GM18520 (cell line): ENCODE data around the gene FAM153A.
"Not testable (repeated sequence)": the region's sequence is repeated elsewhere in the genome, so short reads cannot be mapped to it uniquely, and the experiment has no call there.

ENCODE experiments used
- ATAC-seq: cut with Tn5 transposase; IDR thresholded peaks from one replicate; pipeline ENCODE4 v1.9.1; 2021; ENCODE audit not compliant: unreplicated experiment

Gene FAM153A

DNA sequence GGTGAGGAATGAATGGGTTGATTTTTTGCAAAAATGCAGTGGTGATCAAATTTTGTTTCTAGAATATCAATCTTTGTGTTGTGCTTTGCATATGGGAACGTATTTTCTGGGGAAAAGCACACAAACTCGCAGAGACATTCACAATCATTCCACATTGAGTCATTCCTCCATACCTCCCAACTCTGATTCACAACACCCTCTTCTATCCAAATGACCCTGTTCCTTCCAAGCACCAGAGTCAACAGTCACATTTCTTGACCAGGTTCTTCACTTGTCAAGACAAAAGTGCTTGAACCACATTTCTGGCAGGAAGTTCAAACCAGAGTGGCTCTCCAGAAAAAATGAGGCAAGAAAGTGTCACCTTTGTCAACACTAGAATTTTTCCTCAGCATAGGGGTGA is 35.3 kb downstream of the FAM153A start:
- not testable (repeated sequence) for ATAC-seq

DNA sequence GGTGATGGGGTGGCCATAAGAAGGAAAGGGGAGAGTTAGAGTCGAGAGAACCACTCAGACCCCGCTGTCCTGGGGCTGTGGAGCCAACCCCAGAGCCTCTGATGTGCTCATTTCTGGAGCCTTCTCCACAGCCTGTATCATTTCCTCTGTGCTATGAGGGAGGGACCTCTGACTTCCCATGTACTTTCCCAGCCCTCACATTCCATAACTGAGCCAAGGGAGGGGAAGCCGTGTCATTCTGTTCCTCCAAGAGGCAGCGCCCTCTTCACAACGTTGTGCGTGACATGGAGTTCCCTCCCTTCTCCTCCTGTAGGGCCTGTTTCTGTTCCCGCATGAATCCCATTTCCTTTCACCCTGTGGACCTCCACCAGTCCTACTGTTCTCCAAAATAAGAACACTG is 57.8 kb downstream of the FAM153A start:
- ATAC-seq, result not testable (repeated sequence)

DNA sequence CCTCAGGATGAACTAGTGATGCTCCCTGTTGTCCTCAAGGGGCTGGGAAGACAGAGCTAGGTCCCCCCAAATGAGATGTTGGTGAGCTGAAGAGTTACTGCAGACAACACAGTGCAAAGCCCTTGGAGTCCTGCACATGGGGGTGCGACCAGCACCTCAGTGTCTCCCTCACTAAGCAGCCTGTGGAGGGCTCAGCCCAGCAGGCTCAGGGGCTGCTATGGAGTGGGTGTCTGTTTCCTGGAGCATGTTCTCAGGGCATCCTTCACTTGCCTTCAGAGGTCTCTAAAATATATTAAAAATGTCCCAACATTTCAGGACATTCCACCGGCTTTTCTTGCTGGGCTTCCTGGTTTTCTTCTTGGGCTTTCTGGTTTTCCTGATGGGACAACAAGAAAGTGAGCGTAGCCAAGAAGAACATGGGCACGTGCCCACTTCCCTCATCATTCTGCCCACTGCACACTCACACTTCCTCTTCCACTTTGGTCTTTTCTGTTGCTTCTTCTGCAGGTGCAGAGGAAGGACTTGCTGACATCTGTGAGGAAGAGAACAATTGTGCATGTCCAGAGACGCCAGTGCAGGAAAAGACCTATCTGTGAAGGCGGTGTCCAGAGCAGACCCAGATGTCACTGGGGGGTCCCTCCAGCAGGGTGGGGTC is 58.7 kb downstream of the FAM153A start:
- not testable (repeated sequence) for ATAC-seq

DNA sequence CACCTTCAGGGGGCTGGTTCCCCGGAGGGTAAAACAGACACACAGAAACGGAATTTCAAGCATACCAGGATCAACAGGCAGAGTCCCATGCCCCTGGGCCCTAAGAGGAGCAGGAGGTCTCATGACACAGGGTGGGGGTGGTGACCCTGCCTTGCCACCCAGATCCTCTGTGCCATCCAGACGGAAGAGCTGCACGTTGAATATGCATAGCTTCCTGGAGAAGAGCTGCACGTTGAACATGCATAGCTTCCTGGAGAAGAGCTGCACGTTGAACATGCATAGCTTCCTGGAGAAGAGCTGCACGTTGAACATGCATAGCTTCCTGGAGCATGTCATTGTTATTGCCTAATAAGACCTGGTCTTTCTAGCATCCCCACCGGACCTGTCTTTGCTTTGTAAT is 59.9 kb downstream of the FAM153A start:
- ATAC-seq, result not testable (repeated sequence)

DNA sequence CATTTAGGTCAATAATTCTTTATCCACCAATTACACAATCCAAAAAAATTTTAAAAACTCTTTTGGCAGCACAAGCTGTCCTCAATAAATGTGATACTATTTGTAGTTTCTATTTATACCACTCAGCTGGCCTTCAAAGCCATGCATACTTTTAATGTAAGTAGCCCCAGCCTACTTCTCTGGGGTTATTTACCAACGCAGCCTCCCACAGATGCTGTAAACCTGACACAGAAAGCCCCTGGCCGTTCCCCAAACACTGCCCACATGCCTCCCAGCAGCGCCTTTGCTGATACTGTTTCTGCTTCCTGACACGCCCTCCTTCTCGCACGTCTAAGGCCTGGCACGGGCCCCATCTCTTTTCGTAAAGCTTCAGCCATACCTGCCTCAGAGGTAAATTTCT is 62.7 kb downstream of the FAM153A start:
- not testable (repeated sequence) for ATAC-seq

DNA sequence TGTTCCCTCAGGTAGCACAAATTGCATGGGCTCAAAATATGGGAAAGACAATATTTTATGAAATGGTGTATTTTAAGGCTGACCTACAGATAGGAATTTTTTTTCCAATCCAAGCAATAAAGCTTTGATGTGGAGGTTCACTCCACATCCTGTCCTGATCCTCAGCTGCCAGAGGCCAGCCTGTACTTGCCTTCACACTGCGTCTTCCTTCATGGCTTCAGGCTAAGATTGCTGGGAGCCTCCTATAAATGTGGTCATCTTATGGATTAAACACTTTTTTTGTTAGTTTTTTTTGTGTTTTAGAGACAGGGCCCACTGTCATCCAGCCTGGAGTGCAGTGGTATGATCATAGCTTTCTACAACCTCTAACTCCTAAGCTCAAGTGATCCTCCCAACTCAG is 67.3 kb downstream of the FAM153A start:
- ATAC-seq, result not testable (repeated sequence)

DNA sequence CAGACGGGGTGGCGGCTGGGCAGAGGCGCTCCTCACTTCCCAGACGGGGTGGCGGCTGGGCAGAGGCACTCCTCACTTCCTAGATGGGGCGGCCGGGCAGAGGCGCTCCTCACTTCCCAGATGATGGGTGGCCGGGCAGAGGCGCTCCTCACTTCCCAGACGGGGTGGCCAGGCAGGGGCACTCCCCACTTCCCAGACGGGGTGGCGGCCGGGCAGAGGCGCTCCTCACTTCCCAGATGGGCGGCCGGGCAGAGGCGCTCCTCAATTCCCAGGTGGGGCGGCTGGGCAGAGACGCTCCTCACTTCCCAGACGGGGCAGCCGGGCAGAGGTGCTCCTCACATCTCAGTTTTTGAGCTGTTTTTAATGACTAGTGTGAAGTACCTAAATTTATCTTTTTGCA is 86.6 kb downstream of the FAM153A start:
- ATAC-seq, result not testable (repeated sequence)

DNA sequence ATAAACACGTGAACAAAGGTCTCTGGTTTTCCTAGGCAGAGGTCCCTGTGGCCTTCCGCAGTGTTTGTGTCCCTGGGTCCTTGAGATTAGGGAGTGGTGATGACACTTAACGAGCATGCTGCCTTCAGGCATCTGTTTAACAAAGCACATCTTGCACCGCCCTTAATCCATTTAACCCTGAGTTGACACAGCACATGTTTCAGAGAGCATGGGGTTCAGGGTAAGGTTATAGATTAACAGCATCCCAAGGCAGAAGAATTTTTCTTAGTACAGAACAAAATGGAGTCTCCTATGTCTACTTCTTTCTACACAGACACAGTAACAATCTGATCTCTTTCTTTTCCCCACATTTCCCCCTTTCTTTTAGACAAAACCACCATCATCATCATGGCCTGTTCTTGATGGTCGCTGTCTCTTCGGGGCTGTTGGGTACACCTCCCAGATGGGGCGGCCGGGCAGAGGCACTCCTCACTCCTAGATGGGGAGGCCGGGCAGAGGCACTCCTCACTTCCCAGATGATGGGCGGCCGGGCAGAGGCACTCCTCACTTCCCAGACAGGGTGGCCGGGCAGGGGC is 87.3 kb downstream of the FAM153A start:
- not testable (repeated sequence) for ATAC-seq

DNA sequence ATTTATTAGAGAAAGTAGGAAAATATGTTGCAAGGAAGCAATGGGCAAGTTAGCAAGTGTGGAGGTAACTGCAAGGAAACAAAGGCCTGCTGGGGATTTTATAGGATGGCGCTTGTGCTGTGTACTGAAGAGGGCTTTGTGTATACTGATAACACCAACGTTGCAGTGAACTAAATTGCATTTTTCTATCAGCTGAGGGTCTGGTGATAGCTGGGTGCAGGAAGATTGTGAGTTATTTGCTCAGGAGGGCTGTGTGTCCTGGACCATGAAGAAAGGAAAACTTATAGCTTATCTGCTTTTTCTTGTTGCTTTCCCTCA is 88.2 kb downstream of the FAM153A start:
- ATAC-seq, result not testable (repeated sequence)

DNA sequence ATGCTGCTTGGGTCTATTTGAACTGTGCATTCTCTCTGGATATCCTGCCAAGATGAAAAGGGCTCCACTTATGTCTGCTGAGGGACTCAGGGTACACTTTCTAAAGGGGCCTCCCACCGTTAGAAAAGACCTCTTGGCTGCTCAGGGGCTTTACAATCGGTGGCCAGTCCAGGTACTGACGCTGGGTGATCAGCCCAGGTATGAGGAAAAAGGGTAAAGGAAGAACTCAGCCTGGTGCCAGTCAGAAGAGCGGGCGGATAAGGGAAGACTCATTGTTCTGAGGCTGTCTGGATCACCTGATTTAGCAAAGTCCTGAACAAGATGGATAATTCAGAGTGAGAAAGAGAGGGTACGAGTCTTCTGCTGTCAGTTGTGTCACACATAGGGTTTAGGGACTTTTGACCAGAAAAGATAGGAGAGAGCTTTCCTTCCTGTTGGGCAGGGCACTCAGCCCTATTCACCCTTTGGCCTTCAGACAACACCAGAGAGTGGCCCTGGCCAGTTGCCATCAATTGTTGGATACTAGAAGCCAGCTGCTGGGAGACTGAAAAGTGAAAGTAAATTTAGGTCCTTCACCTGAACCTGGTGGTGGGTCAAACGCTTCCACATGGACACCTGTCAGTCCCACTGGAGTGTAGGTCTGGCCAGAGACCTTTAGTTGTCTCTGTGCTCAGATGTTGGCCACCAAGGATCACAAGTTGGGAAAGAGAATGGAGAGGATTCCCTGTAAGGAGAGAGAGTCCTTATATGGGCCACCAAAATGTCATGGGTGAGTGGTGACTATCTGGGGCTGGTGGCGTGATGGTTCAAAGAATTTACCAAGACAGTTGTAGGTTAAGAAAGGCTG is 88.8 kb downstream of the FAM153A start:
- ATAC-seq, result not testable (repeated sequence)

DNA sequence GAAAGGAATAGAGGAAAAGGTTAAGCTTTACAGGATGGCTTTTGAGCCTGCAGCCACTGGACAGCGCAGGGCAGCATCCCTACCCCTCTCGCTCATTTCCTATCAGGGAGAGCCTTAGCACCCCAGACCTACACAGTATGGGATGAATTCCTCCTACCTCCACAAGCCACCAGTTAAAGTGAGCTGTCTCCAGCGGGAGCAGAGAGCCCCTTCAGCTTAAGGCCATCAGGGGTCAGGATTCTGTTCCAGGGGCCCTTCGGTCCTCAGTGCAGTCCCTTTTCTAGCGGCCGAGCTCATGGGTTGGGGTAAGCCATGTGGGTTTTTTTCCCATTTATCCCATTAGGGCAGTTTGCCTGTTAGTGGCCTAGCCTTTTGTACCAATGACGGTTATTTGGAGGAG is 89.7 kb downstream of the FAM153A start:
- ATAC-seq, result not testable (repeated sequence)

DNA sequence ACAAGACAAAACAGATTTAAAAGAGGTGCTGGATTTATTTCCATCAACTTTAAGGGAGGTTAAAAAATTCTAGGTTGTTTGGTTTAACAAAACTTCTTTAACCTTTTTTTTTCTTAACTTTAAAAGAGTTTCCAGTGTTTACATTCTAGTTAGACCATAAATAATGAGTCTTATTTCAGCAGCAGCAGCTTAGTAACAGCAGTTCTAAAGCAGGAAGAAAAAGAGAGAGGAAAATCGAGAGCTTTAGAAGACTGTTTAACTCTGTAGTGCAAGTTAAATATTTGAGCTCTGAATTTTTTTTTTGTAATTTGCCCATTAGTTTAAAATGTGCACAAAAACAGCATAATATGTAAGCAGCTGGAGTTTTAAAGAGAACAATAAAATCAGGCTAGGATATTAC is 90.2 kb downstream of the FAM153A start:
- not testable (repeated sequence) for ATAC-seq

DNA sequence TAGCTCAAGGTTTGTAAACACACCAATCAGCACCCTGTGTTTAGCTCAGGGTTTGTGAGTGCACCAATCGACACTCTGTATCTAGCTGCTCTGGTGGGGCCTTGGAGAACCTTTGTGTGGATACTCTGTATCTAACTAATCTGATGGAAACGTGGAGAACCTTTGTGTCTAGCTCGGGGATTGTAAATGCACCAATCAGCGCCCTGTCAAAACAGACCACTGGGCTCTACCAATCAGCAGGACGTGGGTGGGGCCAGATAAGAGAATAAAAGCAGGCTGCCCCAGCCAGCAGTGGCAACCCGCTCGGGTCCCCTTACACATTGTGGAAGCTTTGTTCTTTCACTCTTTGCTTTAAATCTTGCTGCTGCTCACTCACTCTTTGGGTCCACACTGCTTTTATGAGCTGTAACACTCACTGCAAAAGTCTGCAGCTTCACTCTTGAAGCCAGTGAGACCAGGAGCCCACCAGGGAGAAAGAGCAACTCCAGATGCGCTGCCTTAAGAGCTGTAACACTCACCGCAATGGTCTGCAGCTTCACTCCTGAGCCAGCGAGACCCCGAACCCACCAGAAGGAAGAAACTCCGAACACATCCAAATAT is 93.6 kb downstream of the FAM153A start:
- ATAC-seq, result not testable (repeated sequence)

DNA sequence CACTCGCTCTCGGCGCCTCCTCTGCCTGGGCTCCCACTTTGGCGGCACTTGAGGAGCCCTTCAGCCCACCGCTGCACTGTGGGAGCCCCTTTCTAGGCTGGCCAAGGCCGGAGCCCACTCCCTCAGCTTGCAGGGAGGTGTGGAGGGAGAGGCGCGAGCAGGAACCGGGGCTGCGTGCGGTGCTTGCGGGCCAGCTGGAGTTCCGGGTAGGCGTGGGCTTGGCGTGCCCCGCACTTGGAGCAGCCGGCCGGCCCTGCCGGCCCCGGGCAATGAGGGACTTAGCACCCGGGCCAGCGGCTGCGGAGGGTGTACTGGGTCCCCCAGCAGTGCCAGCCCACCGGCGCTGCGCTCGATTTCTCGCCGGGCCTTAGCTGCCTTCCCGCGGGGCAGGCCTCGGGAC is 94.6 kb downstream of the FAM153A start:
- ATAC-seq, result not testable (repeated sequence)

DNA sequence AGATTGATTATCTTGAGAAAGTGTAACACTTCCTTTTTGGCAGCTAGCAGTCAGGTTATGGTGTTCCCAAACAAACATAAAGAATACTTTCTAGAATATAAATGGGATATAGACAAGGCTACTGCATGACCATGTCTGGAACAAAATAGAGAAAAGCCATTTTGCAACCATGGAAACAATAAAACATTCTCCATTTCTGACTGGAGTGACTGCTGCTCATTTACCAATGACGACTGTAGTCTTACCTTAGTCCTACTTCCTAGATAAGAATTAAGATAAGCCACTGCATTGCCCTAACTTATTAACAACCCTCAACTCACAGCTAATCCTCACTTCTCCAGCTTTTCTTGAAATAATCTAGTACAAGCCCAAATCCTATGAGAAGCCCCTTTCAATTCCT is 100.8 kb downstream of the FAM153A start:
- ATAC-seq, result not testable (repeated sequence)
